HG03354 (cell line): ENCODE data around the gene FAM136A.

Source experiments
- ATAC-seq: cut with Tn5 transposase; IDR thresholded peaks from one replicate; pipeline ENCODE4 v1.9.1; 2021; ENCODE audit warnings: mild to moderate bottlenecking; ENCODE audit not compliant: unreplicated experiment, poor library complexity, severe bottlenecking

The FAM136A gene

DNA sequence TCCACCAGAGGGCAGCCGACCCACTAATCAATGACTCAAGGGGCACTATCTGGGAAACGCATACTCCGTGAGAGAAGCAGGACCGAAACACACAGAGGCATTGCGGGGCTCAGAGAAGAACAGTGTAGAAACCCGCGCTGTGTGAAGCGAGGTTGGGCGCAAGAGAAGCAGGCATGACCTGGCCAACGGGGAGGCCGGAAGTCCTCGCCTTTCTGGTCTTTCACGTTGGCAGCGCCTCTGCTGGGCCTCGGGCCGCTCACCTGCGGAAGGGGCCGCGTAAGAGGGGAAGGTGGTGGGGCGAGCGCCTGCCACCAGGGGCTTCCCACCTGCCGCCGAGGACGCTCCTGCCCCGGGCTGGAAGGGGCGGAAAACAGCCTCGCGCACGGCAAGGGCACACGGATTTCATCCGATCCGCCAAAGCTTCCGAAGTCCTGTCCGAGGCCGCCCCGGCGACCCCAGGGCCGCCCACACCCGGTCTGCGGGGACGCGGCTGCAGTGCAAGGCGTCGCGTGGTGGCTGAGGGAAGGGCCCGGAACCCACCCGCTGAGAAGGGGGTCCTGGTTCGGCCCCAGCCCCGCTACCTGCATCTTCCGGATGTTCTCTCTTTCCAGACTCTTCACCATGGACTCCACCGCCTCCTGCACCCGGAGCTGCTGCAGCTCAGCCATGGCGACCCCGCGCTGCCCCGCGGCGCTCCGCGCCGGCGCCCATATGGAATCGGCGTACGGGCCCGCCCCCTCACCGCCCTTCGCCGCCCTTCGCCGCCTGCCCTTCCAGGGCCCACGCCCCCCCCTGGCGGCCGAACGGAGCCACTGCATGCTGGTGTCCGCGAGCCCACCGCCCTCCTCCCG lies at the start of gene FAM136A:
TSS of gene FAM136A (minus strand) at position 724 of the 851 bp plus-strand sequence. CDS start at position 668, 56 bp downstream.
- peak; percentile 83 for ATAC-seq

DNA sequence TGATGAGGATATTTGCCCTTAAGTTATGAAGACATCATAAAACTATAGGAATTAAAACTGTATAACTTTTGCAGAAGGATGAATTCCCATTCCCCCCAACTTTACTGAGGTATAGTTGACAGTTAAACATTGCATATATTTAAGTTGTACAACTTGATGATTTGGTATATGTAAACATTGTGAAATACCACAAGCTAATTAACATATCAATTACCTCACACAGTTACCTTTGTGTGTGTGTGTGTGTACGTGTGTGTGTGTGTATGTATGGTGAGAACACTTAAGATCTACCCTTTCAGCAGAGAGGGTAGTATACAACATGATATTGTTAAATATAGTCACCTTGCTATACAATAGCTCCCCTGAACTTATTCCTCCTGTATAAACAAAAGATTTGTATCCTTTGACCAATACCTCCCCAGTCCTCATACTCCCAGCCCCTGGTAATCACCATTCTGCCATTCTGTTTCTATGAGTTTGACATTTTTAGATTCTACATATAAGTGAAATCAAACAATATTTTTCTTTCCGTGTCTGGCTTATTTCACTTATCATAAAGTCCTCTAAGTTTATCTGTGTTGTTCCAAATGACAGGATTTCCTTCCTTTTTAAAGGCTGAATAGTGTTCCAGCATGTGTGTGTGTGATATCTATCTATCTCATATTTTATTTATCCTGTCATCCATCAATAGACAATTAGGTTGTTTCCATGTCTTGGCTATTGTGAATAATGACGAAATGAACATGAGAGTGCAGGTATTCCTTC lies 48.2 kb upstream of the FAM136A start:
- ATAC-seq, result no peak

DNA sequence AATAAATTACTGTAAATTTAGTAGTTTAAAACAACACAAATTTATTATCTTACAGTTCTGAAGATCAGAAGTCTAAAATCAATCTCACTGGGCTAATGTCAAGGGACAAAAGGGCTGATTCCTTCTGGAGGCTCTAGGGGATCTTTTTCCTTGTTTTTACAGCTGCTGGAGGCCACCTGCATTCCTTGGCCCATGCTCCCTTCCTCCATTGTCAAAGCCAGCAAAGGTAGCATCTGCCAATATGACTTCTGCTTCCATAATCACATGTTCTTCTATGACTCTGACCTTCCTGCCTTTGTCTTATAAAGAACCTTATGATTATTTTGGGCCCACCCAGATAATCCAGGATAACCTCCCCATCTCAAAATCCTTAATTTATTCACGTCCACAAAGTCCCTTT lies 46.0 kb upstream of the FAM136A start:
- no peak for ATAC-seq

DNA sequence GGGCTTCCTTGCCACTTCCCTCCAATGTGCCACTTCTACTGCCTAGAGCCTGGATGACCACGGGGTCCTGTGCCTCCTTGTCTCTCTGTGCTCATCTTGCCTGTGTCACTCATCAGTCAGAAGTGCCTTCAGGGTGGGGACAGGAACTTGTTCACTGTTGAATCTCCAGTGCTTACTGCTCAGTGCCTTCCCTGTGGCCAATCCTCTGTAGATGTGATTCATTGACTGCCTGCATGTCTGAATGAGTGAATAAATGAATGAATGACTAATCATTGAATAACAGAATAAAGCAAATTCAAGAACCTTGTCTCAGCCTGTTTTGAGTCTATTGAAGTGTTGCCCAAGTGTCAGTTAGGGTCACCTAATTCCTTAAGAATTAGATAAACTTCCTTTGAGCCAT lies 42.3 kb upstream of the FAM136A start:
- no peak for ATAC-seq

DNA sequence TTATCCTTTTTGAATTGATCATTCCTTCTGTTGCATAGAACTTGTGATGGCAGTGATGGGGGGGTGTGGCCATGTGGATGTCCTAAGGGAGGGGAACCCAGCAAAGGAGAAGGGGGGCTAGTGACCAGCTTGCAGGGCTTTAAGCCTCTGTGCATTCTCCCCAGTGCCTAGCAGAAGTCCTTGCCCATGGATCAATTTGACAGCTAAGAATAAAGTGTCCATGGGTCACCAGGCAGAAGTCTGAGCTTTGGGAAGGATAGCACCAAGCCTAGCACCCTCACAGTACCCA lies 39.6 kb upstream of the FAM136A start:
- no peak for ATAC-seq

DNA sequence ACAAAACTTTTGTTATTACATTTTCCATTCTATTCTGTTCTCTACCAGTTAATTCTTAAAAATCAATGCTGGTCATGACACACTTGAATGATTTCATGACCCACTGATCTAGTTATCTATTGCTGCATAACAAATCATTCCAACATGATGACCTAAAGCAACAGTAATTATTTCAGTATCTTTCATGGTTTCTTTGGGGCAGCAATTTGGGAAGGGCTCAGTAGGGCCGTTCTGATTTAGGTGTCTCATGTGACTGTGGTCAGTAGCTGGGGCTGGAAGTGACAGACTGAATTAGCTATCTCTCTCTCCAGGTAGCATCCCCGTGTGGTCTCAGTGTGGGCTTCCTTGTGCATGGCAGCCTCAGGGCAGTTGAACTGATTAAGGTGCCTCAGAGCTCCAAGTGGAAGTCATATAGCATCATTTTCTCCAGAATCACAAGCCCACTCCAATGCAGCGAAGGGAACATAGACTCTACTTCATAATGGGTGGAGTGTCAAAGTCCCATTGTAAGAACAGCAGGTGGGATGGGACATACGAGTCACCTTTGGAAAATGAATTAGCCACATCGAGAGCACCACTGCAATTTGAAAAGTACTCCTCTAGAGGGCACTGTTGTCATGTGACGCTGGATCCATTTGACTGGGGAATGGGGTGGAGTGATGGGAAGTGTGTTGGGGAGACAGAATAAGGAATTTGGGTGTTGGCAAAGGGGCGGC lies 39.1 kb upstream of the FAM136A start:
- no peak for ATAC-seq

DNA sequence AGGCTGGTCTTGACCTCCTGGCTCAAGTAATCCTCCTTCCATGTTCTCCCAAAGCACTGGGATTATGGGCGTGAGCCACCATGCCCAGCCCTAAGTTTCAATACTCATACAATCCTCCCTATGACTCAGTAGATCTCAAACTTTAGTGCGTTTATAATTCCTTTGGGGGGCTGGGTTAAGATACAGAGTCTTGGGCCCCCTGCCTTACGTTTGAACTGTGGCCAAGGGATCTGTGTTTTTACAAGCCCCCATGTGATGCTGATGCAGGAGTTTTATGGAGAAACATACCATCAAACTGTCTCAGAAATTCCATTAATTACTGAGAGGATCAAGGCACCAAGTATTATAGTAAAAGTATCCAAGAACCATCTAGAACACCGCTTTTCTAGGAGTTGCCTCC lies 38.2 kb upstream of the FAM136A start:
- ATAC-seq, result no peak

DNA sequence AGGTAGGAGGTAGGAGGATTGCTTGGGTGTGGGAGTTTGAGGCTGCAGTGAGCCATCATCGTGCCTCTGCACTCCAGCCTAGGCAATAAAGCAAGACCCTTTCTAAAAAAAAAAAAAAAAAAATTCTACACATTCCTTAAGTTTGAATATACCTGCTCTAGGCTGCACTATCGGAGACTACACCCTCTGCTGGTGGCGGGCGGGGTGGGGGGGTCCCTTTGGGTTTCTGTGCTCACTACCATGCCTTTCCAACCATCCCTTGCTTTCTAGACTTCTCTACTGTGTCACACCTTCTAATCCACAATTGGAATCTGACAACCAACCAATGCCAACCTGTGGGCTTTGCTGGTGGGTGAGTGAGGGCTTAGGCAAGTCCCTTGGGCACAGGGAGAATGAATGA lies 34.7 kb upstream of the FAM136A start:
- ATAC-seq, result no peak

DNA sequence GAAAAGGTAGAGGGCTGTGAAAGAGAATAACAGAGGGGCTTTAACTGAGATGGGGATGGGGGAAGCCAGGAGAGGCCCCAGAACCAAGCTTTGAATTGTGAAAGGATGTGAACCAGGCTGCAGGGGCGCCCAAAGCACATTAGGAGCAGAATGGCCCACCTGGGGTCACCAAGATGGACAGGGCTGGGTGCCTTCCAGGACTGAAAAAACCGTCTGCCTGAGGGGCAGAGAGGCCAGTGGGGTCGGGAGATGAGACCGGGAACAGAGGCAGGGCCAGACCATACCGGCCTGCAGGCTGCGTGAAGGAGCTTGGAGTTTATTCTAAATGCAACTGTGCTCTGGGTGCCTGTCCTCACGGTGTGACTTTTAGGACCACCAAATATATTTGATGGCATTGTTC lies 29.1 kb upstream of the FAM136A start:
- no peak for ATAC-seq

DNA sequence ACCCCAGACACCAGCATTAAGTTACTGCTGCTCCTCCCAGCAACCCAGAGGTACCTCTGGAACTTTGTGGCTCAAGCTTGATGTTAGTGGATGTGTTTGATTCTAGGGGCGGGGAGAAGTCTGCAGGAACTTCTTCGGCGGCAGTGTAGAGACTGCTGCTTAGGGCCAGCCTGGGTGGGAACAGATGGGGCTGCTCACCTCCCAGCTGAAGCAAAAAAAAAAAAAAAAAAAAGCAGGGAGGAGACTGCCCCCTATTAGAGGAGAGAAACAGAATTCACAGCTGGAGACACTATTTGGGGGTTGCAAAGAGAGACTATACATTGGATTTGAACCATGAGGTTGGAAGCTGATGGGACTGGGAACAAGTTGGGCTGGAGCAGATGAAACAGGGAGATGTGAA lies 28.6 kb upstream of the FAM136A start:
- no peak for ATAC-seq

DNA sequence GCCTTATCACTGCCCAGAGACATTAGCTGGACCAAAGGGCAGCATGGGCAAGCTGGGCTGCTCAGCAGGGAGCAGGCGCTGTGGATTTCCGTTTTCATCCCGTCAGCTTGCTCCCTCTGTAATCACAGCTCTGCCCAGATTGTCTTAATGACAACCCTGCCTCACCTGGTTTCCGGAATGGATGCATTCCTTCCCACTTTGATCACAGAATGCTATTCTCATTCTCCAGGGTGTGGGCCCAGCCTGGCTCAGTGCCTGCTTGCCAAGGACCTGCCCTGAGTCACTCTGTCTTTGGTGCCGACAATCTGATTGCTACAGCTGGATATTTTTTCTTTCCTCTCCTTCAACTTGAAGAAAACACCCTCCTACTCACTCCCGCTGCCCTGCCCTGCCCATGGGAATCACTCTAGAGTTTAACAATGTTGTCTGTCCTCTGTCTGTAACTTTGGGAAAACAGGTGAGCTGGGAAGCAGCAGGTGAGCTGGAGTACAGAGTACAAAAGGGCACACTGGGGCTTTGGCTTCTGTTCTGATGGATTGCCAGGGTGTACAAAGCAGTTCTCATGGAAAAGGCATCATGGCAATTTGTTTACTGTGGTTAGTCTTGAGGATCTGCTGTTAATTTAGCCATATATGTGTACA lies 27.2 kb upstream of the FAM136A start:
- no peak for ATAC-seq

DNA sequence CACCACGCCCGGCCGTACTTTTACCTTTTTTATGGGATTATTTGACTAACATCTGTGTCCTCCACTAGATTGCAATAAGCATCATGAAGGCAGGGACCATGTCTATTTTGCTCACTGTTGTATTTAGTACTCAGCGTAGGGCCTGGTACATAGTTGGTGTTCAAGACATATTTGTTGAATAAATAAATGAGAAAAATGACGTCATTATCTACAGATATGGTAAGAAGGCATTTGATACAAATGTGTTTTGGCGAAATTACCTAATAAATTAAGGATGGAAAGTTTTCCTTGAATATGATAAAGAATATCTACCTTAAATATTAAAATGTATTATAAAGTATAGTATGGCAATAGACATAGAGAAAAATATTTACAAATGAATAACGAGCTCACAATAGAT lies 24.0 kb upstream of the FAM136A start:
- no peak for ATAC-seq

DNA sequence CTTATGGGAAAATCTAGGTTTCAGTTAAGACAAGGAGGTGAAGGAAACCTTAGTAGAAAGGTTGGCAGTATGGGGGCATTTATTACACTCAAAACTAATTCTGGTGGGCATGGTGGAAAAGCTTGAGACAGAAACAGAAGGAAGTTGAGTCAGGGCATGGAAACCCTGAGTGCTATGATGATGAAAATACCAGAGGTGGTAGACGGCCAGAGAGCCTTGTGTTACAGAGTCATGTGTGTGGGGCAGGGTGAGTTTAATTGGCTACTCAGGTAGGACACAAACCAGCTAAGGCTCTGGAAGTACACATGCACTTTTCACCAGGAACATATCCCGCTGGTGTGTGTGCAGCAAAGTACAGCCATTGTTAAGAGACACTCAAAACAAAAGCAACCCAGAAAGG lies 20.7 kb upstream of the FAM136A start:
- ATAC-seq, result no peak

DNA sequence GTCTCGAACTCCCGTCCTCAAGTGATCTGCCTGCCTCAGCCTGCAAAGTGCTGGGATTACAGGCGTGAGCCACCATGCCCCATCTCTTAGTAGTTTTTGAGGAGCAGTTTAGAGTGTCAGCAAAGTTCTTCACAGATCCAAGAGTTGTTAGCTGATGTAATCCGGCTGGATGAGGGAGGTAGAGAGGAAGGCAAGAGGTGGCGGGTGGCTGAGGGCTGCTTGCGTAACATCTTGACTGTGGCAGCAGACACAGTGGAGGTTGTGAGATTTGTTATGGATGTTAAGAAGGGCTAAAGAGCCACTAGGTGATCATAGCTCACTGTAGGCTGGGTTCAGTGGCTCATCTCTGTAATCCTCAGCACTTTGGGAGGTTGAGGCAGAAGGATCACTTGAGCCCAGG lies 19.5 kb upstream of the FAM136A start:
- ATAC-seq, result no peak

DNA sequence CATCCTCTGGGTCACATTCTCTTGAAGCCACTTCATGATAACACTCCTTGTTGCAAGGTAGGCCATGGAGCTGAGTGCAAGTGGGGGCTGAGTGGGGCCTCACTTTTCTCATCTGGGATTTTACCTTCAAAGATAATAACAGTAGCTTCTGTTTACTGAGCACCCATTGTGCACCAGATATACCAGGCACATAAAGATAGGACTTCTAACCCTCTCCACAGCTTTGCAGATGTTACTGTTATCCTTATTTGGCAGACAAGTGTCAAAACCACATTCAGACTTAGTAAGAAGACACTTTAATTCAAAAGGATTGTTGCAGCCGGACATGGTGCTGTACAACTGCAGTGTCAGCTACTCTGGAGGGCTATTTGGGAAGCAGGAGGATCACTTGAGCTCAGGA lies 12.8 kb upstream of the FAM136A start:
- no peak for ATAC-seq

DNA sequence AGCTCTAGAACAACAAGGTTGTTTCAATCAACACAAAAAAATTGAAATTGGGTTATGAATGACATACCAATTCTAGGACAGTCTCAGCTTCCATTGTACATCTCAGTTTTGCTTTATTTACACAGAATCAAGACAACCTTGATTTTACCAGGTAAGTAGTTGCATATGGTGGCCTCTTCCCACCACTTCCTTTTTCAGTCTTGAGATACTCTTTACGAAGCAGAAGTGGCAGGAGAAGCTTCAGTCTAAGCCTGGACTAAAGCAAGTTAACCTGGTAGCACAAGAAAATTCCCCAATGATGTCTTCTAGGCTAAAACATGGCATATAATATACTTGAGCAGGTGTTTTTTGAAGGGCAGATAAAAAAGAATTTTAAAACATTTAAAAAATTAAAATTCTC lies 10.7 kb upstream of the FAM136A start:
- ATAC-seq, result no peak

DNA sequence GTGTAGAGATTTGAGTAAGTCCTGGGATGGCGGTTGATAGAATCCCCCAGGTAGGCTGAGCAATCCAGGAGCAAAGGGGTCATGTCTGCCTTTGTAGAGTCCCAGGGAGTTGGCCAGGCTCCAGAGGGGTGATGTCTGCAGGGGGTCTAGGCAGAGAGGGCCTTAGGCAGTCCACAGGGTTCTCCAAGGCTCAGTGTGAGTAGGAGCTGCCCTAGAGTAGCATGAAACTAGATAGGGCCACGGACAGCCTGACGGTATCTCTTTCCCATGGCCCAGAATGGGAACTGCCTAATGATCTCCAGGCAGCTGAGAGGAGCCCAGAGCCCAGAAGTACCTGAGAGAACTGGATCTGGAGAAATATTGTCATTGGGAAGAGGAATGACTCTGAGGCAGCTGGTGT lies 9.0 kb upstream of the FAM136A start:
- no peak for ATAC-seq

DNA sequence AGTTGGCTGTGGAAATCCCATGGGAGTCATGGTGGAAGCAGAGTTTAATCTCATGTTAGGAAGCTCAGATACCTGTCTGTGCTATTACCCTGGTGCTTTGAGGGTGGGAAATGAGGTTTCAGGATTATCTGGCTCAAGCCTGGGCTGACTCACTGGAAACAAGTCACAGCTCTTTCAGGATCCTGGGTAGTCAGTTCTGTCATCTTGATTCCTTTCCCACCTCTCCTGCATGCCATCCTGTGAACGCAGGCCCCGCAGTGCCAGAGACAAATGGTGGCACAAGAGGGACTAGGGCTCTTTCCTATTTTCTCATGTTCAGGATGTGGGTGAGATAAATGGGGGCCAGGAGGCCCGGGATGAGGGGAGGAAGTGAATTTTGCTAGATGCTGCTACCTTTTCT lies 3.7 kb upstream of the FAM136A start:
- no peak for ATAC-seq

DNA sequence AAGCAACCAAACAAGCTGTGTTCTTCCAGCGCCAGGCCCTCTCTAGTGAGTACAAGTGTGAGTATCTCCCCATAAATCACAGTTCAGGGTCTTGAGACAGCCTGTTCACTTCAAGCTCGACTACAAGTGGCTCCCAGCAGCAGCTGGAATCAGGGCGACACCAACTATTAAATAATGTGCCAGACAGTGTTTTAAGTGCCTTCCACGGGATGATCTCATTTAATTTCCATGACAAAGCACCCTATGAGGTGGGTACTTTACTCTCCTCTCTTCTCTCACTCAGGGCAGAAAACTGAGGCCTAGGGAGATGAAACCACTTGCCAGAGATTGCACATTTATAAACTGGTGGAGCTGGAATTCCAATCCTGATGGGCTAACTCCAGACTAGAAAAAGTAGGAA lies 2.6 kb upstream of the FAM136A start:
- no peak for ATAC-seq

DNA sequence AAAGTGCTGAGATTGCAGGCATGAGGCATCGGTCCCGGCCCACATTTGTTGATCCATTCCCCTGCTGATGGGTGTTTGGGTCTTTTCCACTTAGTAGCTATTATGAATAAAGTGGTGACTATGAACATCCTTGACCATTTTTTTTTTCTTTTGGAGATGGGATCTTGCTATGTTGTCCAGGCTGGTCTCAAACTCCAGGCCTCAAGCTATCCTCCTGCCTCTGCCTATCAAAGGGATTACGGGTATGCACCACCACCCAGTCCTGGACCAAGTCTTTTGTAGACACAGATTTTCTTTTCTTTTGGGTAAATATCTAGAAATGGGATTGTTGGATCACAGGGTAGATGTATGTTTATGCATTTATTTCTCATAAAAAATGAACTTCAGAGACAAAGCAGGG lies 1.3 kb upstream of the FAM136A start:
- ATAC-seq, result no peak
